ENCODE measurements around the gene NYAP2. TPM values are rescaled to one million over a fixed set of nuclear protein-coding genes. Genes with fewer than 3 reads are reported as not detected.

The NYAP2 gene
- total RNA-seq, 1 donor from 2014 or later: not detected

DNA sequence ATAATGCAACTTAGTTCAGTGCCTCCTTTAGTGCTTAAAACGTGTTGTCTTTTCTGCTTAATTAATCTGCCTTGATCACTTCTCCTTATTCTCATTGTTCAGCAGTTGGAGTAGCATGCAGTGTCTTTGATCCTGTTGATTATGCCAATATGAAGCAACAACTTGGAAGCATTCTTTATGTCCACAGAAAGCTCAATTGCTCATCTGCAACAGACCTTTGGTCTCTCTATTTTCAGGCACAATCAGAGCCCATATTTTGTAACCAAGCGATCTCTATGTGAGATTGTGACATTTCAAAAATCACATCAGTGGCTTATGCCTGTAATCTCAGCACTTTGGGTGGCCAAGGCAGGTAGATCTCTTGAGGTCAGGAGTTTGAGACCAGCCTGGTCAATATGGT is 217.3 kb downstream of the NYAP2 start:
- intact Hi-C loops (cut with micrococcal nuclease): no loop called here

DNA sequence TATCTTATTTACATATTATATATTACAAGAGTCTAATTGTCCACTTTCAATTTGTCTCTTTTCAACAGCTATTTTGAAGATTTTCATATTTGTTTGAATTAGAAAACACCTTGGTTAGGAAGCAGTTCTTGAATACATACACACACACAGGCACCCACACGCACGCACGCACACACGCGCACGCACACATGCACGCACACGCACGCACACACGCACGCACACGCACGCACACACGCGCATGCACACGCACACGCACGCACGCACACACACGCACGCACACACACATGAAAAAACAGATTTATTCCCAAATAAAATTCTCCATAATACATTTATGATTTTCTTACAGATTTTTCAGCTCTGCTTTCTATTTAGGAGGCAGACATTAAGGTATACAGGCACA is 220.7 kb downstream of the NYAP2 start:
- intact Hi-C loops (cut with micrococcal nuclease): no loop called here

DNA sequence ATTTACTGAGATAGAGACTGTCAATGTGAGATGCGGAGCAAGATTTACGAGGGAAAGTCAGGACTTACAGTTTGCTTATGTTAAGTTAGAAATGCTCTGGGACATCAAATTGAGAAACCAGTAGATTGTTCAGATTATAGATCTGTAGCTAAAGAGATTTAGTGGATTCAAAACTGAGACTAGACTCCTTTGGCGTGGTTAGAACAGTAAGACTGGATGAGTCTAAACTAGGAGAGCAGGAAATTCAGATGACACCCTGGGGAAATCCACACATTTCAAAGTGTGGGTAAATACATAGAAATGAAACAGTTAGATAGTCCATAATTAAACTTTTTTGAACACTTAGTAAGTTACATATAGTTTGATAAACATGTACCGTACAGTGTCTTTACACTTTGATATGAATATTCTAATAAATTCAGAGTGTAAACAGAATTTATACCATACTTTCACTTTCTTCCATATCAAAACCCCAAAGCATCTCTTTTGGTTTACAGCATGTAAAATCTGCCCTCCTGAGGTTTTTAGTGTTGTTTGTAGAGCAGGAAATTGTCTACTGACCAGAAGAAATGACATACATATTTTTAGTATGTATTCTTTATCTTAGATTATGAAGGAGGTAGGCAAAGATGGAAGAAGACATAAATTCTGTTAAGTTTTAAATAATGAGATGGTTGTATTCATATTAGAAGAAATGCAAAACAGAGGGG is 231.5 kb downstream of the NYAP2 start:
- intact Hi-C loops (cut with micrococcal nuclease): no loop called here

DNA sequence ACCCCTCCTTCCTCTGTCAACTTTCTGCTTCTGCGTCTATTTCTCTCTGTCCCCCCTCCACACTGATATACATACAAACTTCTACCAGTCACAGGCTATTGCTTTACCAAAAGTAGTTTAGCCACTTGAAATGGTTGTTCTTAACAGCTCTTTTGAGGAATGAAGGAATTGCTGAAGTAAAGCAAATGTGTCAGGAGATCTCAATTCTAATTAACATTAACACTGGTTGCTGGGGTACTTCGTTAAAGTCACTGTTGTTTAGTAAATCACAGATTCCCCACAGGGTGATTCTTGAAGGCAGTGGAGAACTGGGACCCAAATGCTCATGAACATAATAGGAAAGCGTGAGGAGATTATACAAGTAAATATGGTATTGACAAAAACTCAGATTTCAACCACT is 232.8 kb downstream of the NYAP2 start:
- intact Hi-C loops (cut with micrococcal nuclease): no loop called here

DNA sequence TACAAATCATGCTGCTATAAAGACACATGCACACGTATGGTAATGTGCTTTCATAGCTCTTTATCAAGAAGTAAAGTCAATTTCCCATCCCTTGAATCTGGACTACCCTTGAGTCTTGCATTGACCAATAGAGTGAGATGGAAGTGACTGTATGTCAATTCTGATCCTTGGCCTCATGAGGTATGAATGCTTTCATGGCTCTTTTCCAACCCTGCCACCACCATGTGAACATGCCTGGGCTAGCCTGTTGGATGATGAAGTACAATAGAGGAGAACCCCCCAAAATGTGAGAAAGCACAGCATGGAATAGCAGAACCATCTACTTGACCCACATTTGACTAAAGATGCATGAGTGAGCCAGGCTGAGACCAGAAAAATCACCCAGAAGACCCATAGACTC is 237.0 kb downstream of the NYAP2 start:
- intact Hi-C loops (cut with micrococcal nuclease): no loop called here

DNA sequence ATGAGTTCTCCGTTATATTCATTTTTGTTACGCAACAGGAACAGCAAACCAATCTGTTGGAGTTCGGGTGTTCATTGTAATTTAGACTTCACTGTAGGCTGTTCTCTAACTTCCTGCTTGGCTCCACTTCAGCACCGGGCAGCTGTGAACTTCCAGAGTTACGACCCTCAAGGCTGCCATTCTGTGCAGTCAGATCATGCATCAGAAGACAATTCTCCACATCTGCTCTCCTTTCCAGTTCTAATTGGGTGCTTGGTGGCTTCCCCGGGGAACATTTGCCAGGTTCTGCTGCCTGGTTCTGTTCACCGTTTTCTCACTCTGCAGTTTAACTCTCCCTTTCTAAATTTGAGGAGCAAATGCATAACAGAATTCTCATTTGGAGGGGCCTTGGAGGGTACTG is 237.7 kb downstream of the NYAP2 start:
- intact Hi-C loops (cut with micrococcal nuclease): no loop called here

DNA sequence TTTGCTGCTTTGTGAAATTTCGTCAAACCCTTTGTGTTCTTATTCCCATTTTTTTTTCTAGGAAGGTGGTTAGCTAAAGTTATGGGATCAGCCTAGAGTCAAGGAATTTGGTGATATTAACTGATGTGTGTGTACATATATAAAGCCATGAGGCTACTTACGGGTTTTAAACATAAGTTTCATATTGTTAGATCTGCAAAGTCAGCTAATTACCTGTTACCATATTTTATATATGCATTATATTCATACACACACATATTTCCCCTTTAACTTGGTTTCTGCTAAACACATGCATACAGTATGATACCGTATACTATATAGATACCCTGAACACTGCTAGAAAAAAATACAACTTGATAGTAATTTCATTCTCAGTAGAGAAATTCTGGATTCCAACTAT is 241.0 kb downstream of the NYAP2 start:
- intact Hi-C loops (cut with micrococcal nuclease): no loop called here

GRCh38 chr2:225649274-225649673 is 249.8 kb downstream of the NYAP2 start:
- intact Hi-C loops (cut with micrococcal nuclease): no loop called here

DNA sequence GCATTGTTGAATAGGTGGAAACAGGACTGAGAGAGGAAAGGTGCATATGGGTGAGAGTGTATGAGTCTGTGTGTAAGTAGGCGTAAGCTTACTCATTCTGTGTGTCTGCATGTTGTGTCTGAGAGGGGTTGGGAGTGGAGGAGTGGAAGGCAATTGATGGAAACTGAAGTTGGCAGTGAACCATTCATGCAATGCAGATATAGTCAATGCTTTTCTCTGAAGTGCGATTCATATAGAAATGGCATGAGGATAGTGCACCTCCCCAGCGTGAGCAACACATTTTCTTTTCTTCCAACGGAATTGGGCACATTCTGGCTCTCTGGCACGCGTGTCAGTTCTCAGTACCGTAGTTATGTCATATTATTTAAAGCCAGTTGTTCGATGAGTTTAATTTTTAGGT is 250.5 kb downstream of the NYAP2 start:
- intact Hi-C loops (cut with micrococcal nuclease): no loop called here

- intact Hi-C loops (cut with micrococcal nuclease): loop anchor here (1.0 to 10.0 kb wide), 4 partner anchors 377 to 1304 kb away; no protein-coding TSS in a partner anchor
Measured at GRCh38 chr2:225660262-225661131, 261.0 kb downstream of the NYAP2 start.

DNA sequence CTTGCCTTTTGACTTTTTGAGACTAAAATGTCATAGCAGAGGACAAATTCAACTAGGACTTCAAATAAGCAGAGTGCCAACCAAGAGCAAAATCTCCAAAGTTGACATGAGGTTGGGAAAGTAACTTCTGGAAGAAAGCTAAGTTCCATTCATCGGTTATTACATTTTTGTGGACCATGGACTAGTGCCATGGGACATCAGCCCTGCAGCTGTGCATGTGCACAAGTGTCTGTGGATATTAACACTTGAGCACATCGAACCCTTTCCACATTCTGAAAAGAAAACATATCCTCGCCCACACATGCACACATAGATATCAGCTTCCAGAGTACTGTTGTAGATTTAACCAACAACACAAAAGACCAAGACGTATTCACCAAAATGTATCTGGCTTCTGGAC is 262.6 kb downstream of the NYAP2 start:
- intact Hi-C loops (cut with micrococcal nuclease): loop anchor here (10.0 kb wide), 1 partner anchor 657 kb away; no protein-coding TSS in a partner anchor

GRCh38 chr2:225667445-225667844 is 267.9 kb downstream of the NYAP2 start:
- intact Hi-C loops (cut with micrococcal nuclease): loop anchor here (10.0 kb wide), 1 partner anchor 663 kb away; no protein-coding TSS in a partner anchor

DNA sequence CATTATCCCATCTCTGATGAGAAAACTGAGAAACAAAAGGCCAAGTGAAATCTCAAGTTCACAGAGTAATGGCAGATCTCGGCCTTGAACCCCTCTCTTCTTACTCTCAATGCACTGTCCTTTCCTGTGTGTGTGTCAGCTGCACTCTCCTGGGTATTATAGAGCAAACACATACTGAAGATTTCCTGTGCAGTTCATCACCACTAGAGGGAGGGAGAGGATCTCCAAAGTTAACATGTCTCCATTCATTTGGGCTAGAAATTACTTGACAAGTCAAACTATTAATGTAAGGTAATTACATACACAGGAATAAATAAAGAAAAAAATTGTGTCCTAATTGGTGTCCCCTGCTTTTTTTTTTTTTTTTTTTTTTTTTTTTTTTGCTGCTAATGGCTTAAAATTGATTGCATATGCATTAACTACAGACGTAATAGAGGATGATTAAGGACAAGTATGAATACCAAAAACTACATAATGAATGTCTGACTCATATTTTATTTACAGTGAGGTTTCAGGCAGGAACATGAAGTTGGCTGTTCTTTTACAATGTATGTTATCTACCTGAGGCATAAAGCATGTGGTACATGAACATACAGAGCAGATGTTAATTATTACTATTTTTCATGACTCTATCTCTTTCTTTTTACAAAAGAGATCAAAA is 269.2 kb downstream of the NYAP2 start:
- intact Hi-C loops (cut with micrococcal nuclease): loop anchor here (1.0 to 10.0 kb wide), 4 partner anchors 664 to 1570 kb away; no protein-coding TSS in a partner anchor

GRCh38 chr2:225670111-225670974 is 270.8 kb downstream of the NYAP2 start:
- intact Hi-C loops (cut with micrococcal nuclease): no loop called here

DNA sequence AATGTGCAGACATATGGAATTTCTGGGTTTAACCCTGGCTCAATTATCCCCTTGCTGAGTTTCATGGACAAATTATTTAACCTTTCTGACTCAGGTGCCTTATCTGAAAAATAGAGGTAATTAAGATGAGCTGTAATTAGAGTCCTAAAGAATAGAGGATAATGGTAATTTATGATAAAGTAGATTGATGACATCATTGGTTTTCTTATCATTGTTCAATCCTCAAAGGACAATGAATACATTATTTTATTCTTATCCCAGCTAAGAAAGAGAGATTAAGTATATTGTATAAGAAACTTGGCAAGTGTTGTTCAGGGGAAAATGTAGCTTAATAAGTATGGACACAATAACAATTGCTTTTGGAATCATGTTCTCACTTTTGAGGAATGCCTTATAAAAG is 279.3 kb downstream of the NYAP2 start:
- intact Hi-C loops (cut with micrococcal nuclease): no loop called here

DNA sequence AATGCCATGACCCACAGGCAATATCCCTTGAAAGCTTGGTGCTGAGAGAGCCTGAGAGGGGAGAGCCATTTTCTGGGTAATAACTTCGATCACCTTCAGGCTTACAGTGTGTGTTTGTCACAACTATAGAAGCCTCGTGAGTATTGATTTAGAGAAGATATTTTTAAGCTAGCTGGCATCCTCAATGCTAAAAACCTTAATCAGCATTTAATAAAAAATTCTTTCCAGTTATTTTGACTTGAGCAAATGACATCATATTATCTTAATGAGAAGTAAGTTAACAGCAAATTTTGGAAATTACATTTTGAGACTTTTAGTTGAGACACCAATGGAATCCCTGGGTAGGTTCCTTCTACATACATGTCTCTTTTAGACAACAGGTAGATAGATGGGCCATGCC is 283.7 kb downstream of the NYAP2 start:
- intact Hi-C loops (cut with micrococcal nuclease): no loop called here

DNA sequence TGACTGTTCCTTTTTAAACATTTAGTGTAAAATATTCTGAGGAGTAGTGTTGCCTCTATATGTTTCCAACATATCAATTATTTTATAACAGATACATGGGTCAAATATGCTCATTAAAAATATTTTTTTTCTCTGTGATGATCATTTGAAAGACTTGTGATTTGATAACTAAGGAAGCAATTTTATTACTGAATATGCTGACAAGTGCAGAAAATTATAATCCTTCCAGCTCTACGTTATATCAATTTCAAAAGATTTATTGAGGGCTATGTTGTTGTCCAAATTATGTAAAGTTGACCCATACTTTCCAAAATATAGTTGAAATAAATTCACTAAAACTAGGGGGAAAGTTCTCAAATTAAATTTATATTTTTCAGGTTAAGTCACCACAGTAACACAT is 290.6 kb downstream of the NYAP2 start:
- intact Hi-C loops (cut with micrococcal nuclease): no loop called here

DNA sequence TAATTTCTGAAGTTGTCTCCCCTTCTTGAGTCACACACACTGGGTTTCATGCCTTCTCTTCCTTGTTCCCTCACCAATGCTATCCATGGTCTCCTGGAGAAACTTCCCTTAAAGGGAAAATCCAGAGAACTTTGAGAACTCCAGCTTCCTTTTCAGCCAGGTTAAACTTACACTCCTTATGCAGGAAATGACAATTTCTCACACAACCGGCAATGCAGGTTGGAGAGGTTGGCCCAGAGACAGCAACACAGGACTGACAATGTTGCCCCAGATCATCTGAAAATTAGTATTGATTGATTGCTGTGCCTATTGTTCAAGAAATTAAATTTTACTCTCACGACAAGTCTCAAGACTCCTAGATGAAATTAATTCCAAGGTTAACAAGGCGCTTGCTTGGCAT is 292.2 kb downstream of the NYAP2 start:
- intact Hi-C loops (cut with micrococcal nuclease): no loop called here

DNA sequence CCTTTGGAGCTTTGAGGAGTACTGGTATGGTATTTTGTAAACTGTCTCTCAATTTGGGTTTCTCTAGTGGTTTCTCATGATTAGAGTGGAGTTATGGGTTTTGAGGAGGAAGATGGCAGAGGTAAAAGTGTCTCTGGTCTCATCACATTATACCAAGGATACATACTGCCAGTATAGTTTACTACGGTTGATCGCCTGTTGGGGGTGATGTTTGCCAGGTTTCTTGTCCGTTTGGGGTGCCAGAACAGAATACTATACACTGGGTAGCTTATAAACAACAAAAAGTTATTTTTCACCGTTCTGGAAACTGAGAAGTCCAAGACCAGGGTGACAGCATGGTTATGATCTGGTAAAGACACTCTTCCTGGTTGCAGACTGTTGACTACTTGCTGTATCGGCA is 293.7 kb downstream of the NYAP2 start:
- intact Hi-C loops (cut with micrococcal nuclease): no loop called here

- intact Hi-C loops (cut with micrococcal nuclease): no loop called here
Measured at GRCh38 chr2:225694664-225695063, 295.2 kb downstream of the NYAP2 start.

DNA sequence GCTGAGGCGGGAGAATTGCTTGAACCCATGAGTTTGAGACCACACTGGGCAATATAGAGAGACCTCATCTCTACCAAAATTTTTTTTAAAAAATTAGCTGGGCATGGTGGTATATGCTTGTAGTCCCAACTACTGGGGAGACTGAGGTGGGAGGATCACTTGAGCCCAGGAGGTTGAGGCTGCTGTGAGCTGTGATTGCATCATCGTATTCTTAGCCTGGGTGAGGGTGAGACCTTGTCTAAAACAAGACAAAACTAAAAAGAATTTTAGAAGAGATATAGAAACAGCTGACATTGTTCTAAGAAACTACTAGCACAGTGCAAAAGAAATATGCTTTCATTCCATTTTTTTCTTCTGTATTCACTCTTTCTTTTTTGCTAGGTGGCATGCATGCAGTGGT is 298.4 kb downstream of the NYAP2 start:
- intact Hi-C loops (cut with micrococcal nuclease): no loop called here
